Upper lobe of left lung (tissue), 4 donors: Measurements from ENCODE around the gene UGT1A10.

Source experiments
- POLR2A ChIP-seq, 4 donors: fragments of 450-650 bp; IDR thresholded peaks; one replicate each; pipeline ENCODE4 v1.5.1; 2016 to 2017; ENCODE audit warnings: antibody characterized with exemption in 4 of 4, mild to moderate bottlenecking in 2 of 4
- POLR2AphosphoS5 ChIP-seq, 2 donors: sonication (generic); formaldehyde crosslinking; IDR thresholded peaks; one replicate each; pipeline ENCODE4 v1.5.1; 2017; ENCODE audit warnings: antibody characterized with exemption in 2 of 2

GRCh38 chr2:233810385-233810784, 174.1 kb downstream of the UGT1A10 start:
- TF ChIP-seq POLR2A (IDR thresholded peaks at IDR 0.05), result no peak
- TF ChIP-seq POLR2AphosphoS5 (IDR thresholded peaks at IDR 0.05), result no peak
